ENCODE results near the gene APC2.
"Not testable (repeated sequence)": the region's sequence is repeated elsewhere in the genome, so short reads cannot be mapped to it uniquely, and the experiment has no call there.

Gene APC2

GRCh38 chr19:1474011-1474764 is 24.3 kb downstream of the APC2 start:
- DNase-seq (ENCODE audit: low spot score) = no peak
- in situ Hi-C loops (cut with MboI; ENCODE audit: low sequenced_read_pairs, unreplicated experiment) = no loop called here
- TF ChIP-seq, protein P1, sequence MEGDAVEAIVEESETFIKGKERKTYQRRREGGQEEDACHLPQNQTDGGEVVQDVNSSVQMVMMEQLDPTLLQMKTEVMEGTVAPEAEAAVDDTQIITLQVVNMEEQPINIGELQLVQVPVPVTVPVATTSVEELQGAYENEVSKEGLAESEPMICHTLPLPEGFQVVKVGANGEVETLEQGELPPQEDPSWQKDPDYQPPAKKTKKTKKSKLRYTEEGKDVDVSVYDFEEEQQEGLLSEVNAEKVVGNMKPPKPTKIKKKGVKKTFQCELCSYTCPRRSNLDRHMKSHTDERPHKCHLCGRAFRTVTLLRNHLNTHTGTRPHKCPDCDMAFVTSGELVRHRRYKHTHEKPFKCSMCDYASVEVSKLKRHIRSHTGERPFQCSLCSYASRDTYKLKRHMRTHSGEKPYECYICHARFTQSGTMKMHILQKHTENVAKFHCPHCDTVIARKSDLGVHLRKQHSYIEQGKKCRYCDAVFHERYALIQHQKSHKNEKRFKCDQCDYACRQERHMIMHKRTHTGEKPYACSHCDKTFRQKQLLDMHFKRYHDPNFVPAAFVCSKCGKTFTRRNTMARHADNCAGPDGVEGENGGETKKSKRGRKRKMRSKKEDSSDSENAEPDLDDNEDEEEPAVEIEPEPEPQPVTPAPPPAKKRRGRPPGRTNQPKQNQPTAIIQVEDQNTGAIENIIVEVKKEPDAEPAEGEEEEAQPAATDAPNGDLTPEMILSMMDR (IDR thresholded peaks at IDR 0.05; ENCODE audit: borderline replicate concordance, control extremely low read depth, extremely low read depth, insufficient read depth, missing control alignments) = no peak

GRCh38 chr19:1474765-1475351 is 24.9 kb downstream of the APC2 start:
- no peak for DNase-seq (ENCODE audit: low spot score)
- TF ChIP-seq, protein P1 (IDR thresholded peaks at IDR 0.05; ENCODE audit: borderline replicate concordance, control extremely low read depth, extremely low read depth, insufficient read depth, missing control alignments) = no peak
- in situ Hi-C loops (cut with MboI; ENCODE audit: low sequenced_read_pairs, unreplicated experiment) = no loop called here

- no peak for DNase-seq (ENCODE audit: low spot score)
- TF ChIP-seq, protein P1 (IDR thresholded peaks at IDR 0.05; ENCODE audit: borderline replicate concordance, control extremely low read depth, extremely low read depth, insufficient read depth, missing control alignments) = no peak
- in situ Hi-C loops (cut with MboI; ENCODE audit: low sequenced_read_pairs, unreplicated experiment) = no loop called here
Measured at GRCh38 chr19:1475751-1476437, 26.0 kb downstream of the APC2 start.

DNA sequence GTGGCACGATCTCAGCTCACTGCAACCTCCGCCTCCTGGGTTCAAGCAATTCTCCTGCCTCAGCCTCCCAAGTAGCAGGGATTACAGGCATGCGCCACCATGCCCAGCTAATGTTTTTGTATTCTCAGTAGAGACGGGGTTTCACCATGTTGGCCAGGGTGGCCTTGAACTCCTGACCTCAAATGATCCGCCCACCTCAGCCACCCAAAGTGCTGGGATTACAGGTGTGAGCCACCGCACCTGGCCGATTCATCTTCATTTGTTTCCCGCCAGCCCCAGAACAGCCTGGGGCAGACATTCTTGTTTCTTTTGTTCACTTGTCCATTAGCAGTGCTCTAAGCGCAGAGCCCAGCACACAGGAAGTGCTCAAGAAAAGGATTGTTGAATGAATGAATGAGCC is 27.1 kb downstream of the APC2 start:
- in situ Hi-C loops (cut with MboI; ENCODE audit: low sequenced_read_pairs, unreplicated experiment); DNase-seq (ENCODE audit: low spot score): not testable (repeated sequence)

- peak; percentile 98 for DNase-seq (ENCODE audit: low spot score)
- TF ChIP-seq, protein P1 (IDR thresholded peaks at IDR 0.05; ENCODE audit: borderline replicate concordance, control extremely low read depth, extremely low read depth, insufficient read depth, missing control alignments) = no peak
- in situ Hi-C loops (cut with MboI; ENCODE audit: low sequenced_read_pairs, unreplicated experiment) = no loop called here
Measured at GRCh38 chr19:1478934-1479707, 29.2 kb downstream of the APC2 start, which contains the start of gene C19orf25. TSS of gene C19orf25 (minus strand) at chr19:1479215. CDS start at chr19:1478903, 312 bp downstream.

DNA sequence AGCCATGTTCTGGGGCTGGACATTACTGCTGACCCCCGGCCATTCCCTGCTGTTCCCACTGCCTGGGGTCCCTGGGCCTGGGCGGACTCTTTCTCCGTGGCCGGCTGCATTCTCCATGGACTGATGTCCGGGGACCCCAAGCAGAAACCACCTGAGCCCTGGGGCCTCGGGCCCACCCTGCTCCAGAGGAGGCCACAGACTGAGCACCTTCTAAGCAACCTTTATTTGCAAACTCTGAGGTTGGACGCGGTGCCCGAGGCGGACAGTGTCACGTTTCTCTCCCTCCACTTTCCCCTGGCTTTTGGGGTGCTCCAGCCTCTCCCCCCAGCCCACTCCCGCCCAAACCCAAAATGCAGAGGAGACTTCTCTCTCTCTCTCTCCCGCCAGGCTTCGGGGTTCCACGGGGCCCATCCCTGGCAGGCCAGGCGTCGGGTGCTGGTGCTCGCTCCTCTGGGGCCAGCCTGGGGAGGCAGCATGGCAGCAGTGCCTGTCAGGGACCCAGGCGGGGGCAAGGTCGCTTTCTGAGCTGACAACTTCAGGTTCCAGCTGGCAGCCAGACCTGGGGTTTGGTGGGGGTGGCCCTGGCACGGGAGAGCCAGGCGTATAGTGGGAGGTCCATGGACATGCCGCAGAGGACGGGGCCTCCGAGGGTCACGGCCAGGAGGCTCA is 31.4 kb downstream of the APC2 start:
- TF ChIP-seq, protein P1 (IDR thresholded peaks at IDR 0.05; ENCODE audit: borderline replicate concordance, control extremely low read depth, extremely low read depth, insufficient read depth, missing control alignments) = no peak
- DNase-seq (ENCODE audit: low spot score) = no peak
- in situ Hi-C loops (cut with MboI; ENCODE audit: low sequenced_read_pairs, unreplicated experiment) = no loop called here

Data from GM13976 (cell line).